WTC11 (cell line): ENCODE measurements around the gene GREB1.

ENCODE experiments used
- ARID4B ChIP-seq: sonication (generic); formaldehyde crosslinking; IDR thresholded peaks from 2 replicates; pipeline ENCODE4 v1.8.0; 2023; ENCODE audit warnings: missing genetic modification reagents, mild to moderate bottlenecking, borderline replicate concordance
- CTCF ChIP-seq: fragments of 200-600 bp; IDR thresholded peaks from 2 replicates; pipeline ENCODE4 v1.8.0; 2022; ENCODE audit warnings: antibody characterized with exemption
- E2F1 ChIP-seq: sonication (generic); formaldehyde crosslinking; IDR thresholded peaks from 2 replicates; pipeline ENCODE4 v1.8.0; 2022; ENCODE audit warnings: mild to moderate bottlenecking, missing genetic modification reagents
- ELF4 ChIP-seq: sonication (generic); formaldehyde crosslinking; IDR thresholded peaks from 2 replicates; pipeline ENCODE4 v1.8.1; 2022; ENCODE audit warnings: low read depth, mild to moderate bottlenecking, moderate library complexity, missing genetic modification reagents
- PRDM15 ChIP-seq: sonication (generic); formaldehyde crosslinking; IDR thresholded peaks from 2 replicates; pipeline ENCODE4 v1.8.0; 2022; ENCODE audit warnings: missing genetic modification reagents
- ZNF138 ChIP-seq: sonication (generic); formaldehyde crosslinking; conservative IDR thresholded peaks from 2 replicates; pipeline ENCODE4 v1.8.1; 2022; ENCODE audit warnings: mild to moderate bottlenecking, moderate library complexity, missing genetic modification reagents
- ZNF317 ChIP-seq: sonication (generic); formaldehyde crosslinking; IDR thresholded peaks from 2 replicates; pipeline ENCODE4 v1.8.1; 2023; ENCODE audit warnings: low read depth, mild to moderate bottlenecking, moderate library complexity, missing genetic modification reagents, borderline replicate concordance
- ZNF416 ChIP-seq: fragments of 250-450 bp; sonication (Bioruptor Pico); IDR thresholded peaks from 2 replicates; pipeline ENCODE4 v1.9.0; 2021; ENCODE audit warnings: mild to moderate bottlenecking, inconsistent platforms

- no peak for TF ChIP-seq ARID4B
- TF ChIP-seq CTCF, result peak; percentile 76
- no peak for TF ChIP-seq E2F1
- TF ChIP-seq ZNF416 (CRISPR knock-in tag), result no peak
- TF ChIP-seq ZNF317, result no peak
- no peak for TF ChIP-seq ZNF138 (CRISPR knock-in tag)
- no peak for TF ChIP-seq ELF4 (CRISPR knock-in tag)
- TF ChIP-seq PRDM15 (CRISPR knock-in tag), result no peak
These were observed 154.6 kb downstream of the GREB1 start for GRCh38 chr2:11688222-11689069.
